Trophoblast cell (in vitro differentiated cells and primary cell): ENCODE measurements around the gene GRK6.
A peak's percentile ranks its signal among the peaks of the same experiment; 100 is the strongest.

Source experiments
- DNase-seq, 2 donors: peaks; one replicate each; pipeline ENCODE4 v3.0.0-alpha.2; 2016
- H2AFZ ChIP-seq: 2 replicates; pipeline ENCODE4 v1.6.1; 2013; ENCODE audit warnings: low read length, moderate library complexity, mild to moderate bottlenecking; ENCODE audit not compliant: insufficient read depth, poor library complexity
- H2AK5ac ChIP-seq: 2 replicates; pipeline ENCODE4 v1.6.1; 2013; ENCODE audit warnings: mild to moderate bottlenecking, low read length
- H2BK120ac ChIP-seq: 2 replicates; pipeline ENCODE4 v1.6.1; 2013; ENCODE audit warnings: low read length, mild to moderate bottlenecking, moderate library complexity; ENCODE audit not compliant: insufficient read depth, poor library complexity
- H2BK12ac ChIP-seq: 2 replicates; pipeline ENCODE4 v1.6.1; 2013; ENCODE audit warnings: mild to moderate bottlenecking, low read length, moderate library complexity
- H2BK5ac ChIP-seq: 2 replicates; pipeline ENCODE4 v1.6.1; 2013; ENCODE audit warnings: low read length, low read depth, moderate library complexity, mild to moderate bottlenecking; ENCODE audit not compliant: poor library complexity
- H3K14ac ChIP-seq: 2 replicates; pipeline ENCODE4 v1.6.1; 2013; ENCODE audit warnings: mild to moderate bottlenecking, low read length
- H3K18ac ChIP-seq: 2 replicates; pipeline ENCODE4 v1.6.1; 2013; ENCODE audit warnings: mild to moderate bottlenecking, low read length
- H3K23ac ChIP-seq: 2 replicates; pipeline ENCODE4 v1.6.1; 2013; ENCODE audit warnings: low read length
- H3K27ac ChIP-seq: 2 replicates; pipeline ENCODE4 v1.5.1; 2013; ENCODE audit warnings: low read depth, mild to moderate bottlenecking, inconsistent platforms, low read length, moderate library complexity
- H3K27me3 ChIP-seq: 2 replicates; pipeline ENCODE4 v1.6.1; 2013; ENCODE audit warnings: inconsistent platforms, mild to moderate bottlenecking, low read length, moderate library complexity; ENCODE audit not compliant: insufficient read depth
- H3K36me3 ChIP-seq, 2 experiments: 1 replicate in 1 of 2; 2 replicates in 1 of 2; pipeline ENCODE4 v1.6.1; 2013; ENCODE audit warnings: low read length in 2 of 2, mild to moderate bottlenecking in 2 of 2, moderate library complexity in 1 of 2; ENCODE audit not compliant: insufficient read depth in 2 of 2, control insufficient read depth in 1 of 2
- H3K4ac ChIP-seq: 2 replicates; pipeline ENCODE4 v1.6.1; 2013; ENCODE audit warnings: low read depth, mild to moderate bottlenecking, low read length, moderate library complexity
- H3K4me1 ChIP-seq, 2 experiments: 1 replicate in 1 of 2; 2 replicates in 1 of 2; pipeline ENCODE4 v1.6.1; 2013; ENCODE audit warnings: low read length in 2 of 2, mild to moderate bottlenecking in 2 of 2, moderate library complexity in 1 of 2; ENCODE audit not compliant: insufficient read depth in 2 of 2, control insufficient read depth in 1 of 2
- H3K4me2 ChIP-seq: 2 replicates; pipeline ENCODE4 v1.6.1; 2013; ENCODE audit warnings: inconsistent platforms, mild to moderate bottlenecking, low read length, moderate library complexity
- H3K4me3 ChIP-seq: 2 replicates; pipeline ENCODE4 v1.5.1; 2013; ENCODE audit warnings: mild to moderate bottlenecking, low read depth, low read length, inconsistent platforms
- H3K79me1 ChIP-seq: one replicate; pipeline ENCODE4 v1.6.1; 2013; ENCODE audit warnings: low read length
- H3K79me2 ChIP-seq: 2 replicates; pipeline ENCODE4 v1.6.1; 2013; ENCODE audit warnings: low read length, mild to moderate bottlenecking; ENCODE audit not compliant: control insufficient read depth, insufficient read depth, poor library complexity
- H3K9ac ChIP-seq: 2 replicates; pipeline ENCODE4 v1.6.1; 2013; ENCODE audit warnings: mild to moderate bottlenecking, low read length
- H3K9me3 ChIP-seq: 2 replicates; pipeline ENCODE4 v1.6.1; 2013; ENCODE audit warnings: low read depth, mild to moderate bottlenecking, control low read depth, inconsistent platforms, low read length; ENCODE audit not compliant: insufficient read depth
- H4K12ac ChIP-seq: 2 replicates; pipeline ENCODE4 v1.6.1; 2013; ENCODE audit warnings: low read depth, mild to moderate bottlenecking, low read length, moderate library complexity
- H4K8ac ChIP-seq: 2 replicates; pipeline ENCODE4 v1.6.1; 2013; ENCODE audit warnings: low read depth, mild to moderate bottlenecking, low read length, moderate library complexity
- H4K91ac ChIP-seq: one replicate; pipeline ENCODE4 v1.6.1; 2013; ENCODE audit warnings: low read depth, mild to moderate bottlenecking, low read length, moderate library complexity
- WGBS: extraction: QIAGEN DNeasy Blood & Tissue Kit; methylation state at CpG from one replicate; pipeline ENCODE4 v1.1.7; 2013; ENCODE audit warnings: missing lambda C conversion rate; ENCODE audit not compliant: insufficient read length, insufficient coverage; ENCODE audit errors: extremely low coverage; 5-methylcytosine and 5-hydroxymethylcytosine counted together

The GRK6 gene

DNA sequence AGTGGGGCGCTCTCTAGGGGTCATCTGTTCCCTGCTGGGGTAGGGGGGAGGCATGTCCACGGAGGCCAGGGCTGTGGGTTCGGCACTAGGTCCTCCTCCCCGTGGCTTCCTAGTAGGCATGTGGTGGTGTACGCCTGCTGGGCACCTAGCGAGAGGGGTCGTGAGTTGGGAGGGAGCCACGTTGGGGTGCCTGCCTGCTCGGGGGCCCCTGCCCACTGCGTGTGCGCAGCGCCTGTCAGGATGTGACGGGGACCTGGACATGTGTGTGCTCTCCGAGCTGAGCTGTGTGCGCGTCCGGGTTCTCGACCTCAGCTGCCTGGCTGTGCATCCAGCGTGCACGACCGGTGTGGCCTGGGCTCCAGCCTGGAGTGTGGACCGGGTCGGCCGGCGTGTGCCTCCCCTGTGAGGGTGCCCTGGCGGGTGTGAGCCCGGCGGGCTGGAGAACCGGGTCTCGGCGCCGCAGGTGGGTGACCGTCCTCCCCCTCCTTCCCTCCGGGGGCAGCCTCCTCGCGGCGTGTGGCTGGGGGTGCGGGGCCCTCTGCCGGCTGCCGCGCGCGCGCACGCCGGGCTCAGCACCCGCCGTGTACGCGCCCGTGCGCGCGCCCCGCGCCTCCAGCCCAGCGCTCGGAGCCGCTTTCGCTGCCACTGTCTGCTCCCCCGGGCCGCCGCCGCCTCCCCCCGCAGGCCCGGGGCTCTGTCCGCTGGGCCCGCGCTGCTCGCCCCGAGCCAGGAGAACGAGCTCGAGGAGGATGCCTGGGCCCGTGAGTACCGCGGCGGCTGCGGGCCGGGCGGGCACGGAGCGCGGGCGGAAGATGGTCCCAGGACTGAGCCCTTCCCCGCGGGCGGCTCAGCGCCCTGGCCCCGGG is 20.0 kb downstream of the GRK6 start, which contains the start of gene PRR7:
PRR7 (plus strand) TSS at position 615 of the 866 bp plus-strand sequence. CDS start 8,254 bp downstream, outside the sequence.
- peaks cover 6% of the 10 kb centered on the region for H3K27me3 ChIP-seq
- no peak within 1 kb of the TSS for H2BK12ac ChIP-seq
- H3K4me1 ChIP-seq, result peaks cover 5 to 15% of the 10 kb centered on the region in 2 experiments
- no peak within 1 kb of the TSS for H3K27ac ChIP-seq
- H2AK5ac ChIP-seq, result no peak within 1 kb of the TSS
- H4K91ac ChIP-seq, result no peak within 1 kb of the TSS
- WGBS, result no CpG with 5 or more reads among the region's 89 CpGs
- H4K12ac ChIP-seq, result peak within 1 kb of the TSS; percentile 6
- no peak within 1 kb of the TSS for H3K18ac ChIP-seq
- H3K4me2 ChIP-seq, result peak within 1 kb of the TSS; percentile 94
- peaks cover 8 to 11% of the 10 kb centered on the region in 2 experiments for H3K36me3 ChIP-seq
- H3K9ac ChIP-seq, result no peak within 1 kb of the TSS
- H3K23ac ChIP-seq, result no peak within 1 kb of the TSS
- no peak within 1 kb of the TSS for H2BK120ac ChIP-seq
- peak within 1 kb of the TSS; percentile 78 for H3K4me3 ChIP-seq
- DNase-seq, result peak in 1 of 2 donors; percentile 58
- peak within 1 kb of the TSS; percentile 15 for H3K14ac ChIP-seq
- peak within 1 kb of the TSS; percentile 10 for H4K8ac ChIP-seq
- H3K9me3 ChIP-seq, result peaks cover 6% of the 10 kb centered on the region
- H2BK5ac ChIP-seq, result no peak within 1 kb of the TSS
- peak within 1 kb of the TSS; percentile 43 for H2AFZ ChIP-seq
- peaks cover 2% of the 10 kb centered on the region for H3K79me1 ChIP-seq
- H3K79me2 ChIP-seq, result no peaks in the 10 kb centered on the region
- H3K4ac ChIP-seq, result no peak within 1 kb of the TSS

DNA sequence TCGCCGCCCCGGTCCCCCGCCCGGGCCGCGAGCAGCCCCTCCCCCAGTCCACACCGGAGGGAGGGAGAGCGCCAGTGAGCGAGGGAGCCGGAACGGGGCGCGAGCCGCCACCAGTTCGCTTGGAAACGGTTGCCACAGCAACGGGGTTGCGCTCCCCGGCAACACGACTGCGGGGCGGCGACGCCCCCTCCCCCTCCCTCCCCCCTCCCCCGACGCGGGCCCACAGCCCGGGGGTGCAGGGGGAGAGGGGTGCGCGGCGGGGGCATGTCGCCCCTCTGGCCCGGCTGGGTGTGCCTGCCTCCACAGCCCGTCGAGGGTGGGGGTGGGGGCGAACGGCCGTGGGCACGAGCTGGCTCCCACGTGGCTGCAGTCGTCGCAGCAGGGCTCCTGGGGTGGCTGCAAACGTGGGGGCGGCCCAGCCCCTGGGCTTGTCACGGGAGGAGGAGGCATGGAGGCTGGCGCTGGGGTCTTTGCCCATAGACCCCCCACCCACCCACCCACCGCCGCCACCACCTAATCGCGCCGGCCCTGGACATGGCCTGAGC is 20.7 kb downstream of the GRK6 start:
- no peak overlapping the region for H2AK5ac ChIP-seq
- H3K4me3 ChIP-seq, result peak overlapping the region; percentile 78
- no peak overlapping the region for H2BK120ac ChIP-seq
- peaks cover 2 to 4% of the 10 kb centered on the region in 2 experiments for H3K36me3 ChIP-seq
- no peak overlapping the region for H3K14ac ChIP-seq
- H4K12ac ChIP-seq, result no peak overlapping the region
- WGBS, result no CpG with 5 or more reads among the region's 52 CpGs
- H4K91ac ChIP-seq, result no peak overlapping the region
- no peaks in the 10 kb centered on the region for H3K79me2 ChIP-seq
- H3K27me3 ChIP-seq, result peaks cover 6% of the 10 kb centered on the region
- no peak overlapping the region for H2AFZ ChIP-seq
- H2BK5ac ChIP-seq, result no peak overlapping the region
- H3K4ac ChIP-seq, result no peak overlapping the region
- peaks cover 6% of the 10 kb centered on the region for H3K9me3 ChIP-seq
- H3K18ac ChIP-seq, result no peak overlapping the region
- no peak overlapping the region for H2BK12ac ChIP-seq
- H4K8ac ChIP-seq, result peak overlapping the region; percentile 3
- H3K4me1 ChIP-seq, result peaks cover 5 to 15% of the 10 kb centered on the region in 2 experiments
- peak overlapping the region; percentile 94 for H3K4me2 ChIP-seq
- no peak overlapping the region for H3K27ac ChIP-seq
- no peak overlapping the region for H3K23ac ChIP-seq
- peaks cover 2% of the 10 kb centered on the region for H3K79me1 ChIP-seq
- H3K9ac ChIP-seq, result no peak overlapping the region
- DNase-seq, result no peak

GRCh38 chr5:177447611-177448243 is 21.3 kb downstream of the GRK6 start:
- H3K4me2 ChIP-seq, result peak overlapping the region; percentile 25
- WGBS, result no CpG with 5 or more reads among the region's 23 CpGs
- no peak overlapping the region for H2BK12ac ChIP-seq

DNA sequence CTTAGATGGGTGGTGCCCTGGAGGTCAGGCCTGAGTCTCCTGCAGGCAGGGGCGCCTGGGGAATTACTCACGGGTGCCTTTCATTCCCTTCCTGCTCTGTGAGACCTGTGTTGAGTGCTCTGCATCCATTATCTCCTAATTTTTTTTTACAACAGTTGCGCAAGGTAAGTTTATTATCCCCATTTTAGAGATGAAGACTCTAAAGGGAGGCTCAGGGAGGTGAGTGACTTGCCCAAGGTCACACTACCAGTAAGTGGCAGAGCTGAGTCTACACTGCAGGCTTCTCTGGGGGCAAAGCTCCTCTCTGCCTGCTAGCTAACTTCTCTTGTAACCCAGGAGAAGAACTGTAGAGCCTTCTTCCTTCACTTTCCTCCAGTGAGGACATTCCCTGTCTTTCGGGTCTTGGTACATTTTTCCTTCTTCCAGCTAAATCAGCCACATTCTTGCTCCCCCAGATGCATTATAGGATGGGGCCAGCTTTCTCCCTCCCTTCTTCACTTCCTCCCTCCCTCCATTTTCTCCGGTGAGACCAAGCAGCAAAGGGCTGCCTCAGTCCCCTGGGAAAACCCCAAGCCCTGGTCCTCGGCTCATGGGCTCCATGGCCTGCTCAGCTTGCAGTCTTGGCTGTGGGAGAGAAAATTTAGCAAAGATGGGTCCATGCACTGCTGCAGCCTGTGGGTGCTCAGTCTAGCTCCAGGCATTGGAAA is 21.9 kb downstream of the GRK6 start:
- Histone ChIP-seq H2BK5ac (no peak overlapping the region), H3K23ac (no peak overlapping the region), H2AFZ (no peak overlapping the region), H2BK120ac (no peak overlapping the region), H2BK12ac (no peak overlapping the region), H3K4me2 (no peak overlapping the region), H2AK5ac (no peak overlapping the region), H4K8ac (no peak overlapping the region), H3K18ac (no peak overlapping the region), H4K91ac (no peak overlapping the region), H3K9ac (no peak overlapping the region), H4K12ac (no peak overlapping the region), H3K4me1 (peaks cover 5 to 15% of the 10 kb centered on the region in 2 experiments), H3K4me3 (no peak overlapping the region), H3K27ac (no peak overlapping the region), H3K14ac (no peak overlapping the region), H3K79me1 (peaks cover 2% of the 10 kb centered on the region), H3K36me3 (no peaks in the 10 kb centered on the region), H3K27me3 (peaks cover 6% of the 10 kb centered on the region), H3K9me3 (peaks cover 6% of the 10 kb centered on the region), H3K79me2 (no peaks in the 10 kb centered on the region), H3K4ac (no peak overlapping the region)
- WGBS, result no CpG with 5 or more reads among the region's 6 CpGs
- DNase-seq, result no peak

More at GRCh38 chr5:177447611-177448243, 21.3 kb downstream of the GRK6 start:
- Histone ChIP-seq H4K8ac (no peak overlapping the region), H4K91ac (no peak overlapping the region), H3K9me3 (peaks cover 6% of the 10 kb centered on the region), H4K12ac (no peak overlapping the region), H3K9ac (no peak overlapping the region), H2BK120ac (no peak overlapping the region), H3K4me3 (no peak overlapping the region), H3K36me3 (no peaks in the 10 kb centered on the region), H2AK5ac (no peak overlapping the region), H3K27me3 (peaks cover 6% of the 10 kb centered on the region), H3K4ac (no peak overlapping the region), H3K18ac (no peak overlapping the region), H3K14ac (no peak overlapping the region), H2BK5ac (no peak overlapping the region), H3K79me1 (peaks cover 2% of the 10 kb centered on the region), H3K27ac (no peak overlapping the region), H2AFZ (no peak overlapping the region), H3K4me1 (peaks cover 5 to 15% of the 10 kb centered on the region in 2 experiments), H3K79me2 (no peaks in the 10 kb centered on the region), H3K23ac (no peak overlapping the region)
- DNase-seq, result no peak
